NCI-H1417 treated with DMSO at 0.1 percent for 48 hours (cell line): ENCODE results near the gene BSCL2.
"Not testable (repeated sequence)": the region's sequence is repeated elsewhere in the genome, so short reads cannot be mapped to it uniquely, and the experiment has no call there.

Experiments
- DNase-seq: peaks from one replicate; lab custom pipeline; 2025; lab: John Stamatoyannopoulos, UW

BSCL2 gene

DNA sequence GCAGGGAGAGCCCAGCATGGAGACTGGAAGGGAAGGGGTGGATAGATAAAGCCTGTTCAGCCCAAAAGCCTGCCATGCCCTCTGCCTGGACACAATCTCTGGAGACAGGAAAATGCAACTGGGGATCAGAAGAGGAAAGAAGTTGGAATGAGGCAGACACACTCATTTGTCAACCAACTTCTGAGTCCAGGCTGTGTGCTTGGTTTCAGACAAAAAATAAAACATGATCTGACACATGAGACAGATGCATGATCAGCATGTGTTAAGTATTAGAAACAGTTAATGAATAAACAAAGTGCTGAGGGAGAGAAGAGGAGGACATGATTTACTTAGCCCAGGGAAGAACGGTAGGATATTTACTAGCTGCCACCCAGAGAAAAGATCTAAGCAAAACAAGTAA lies 18.7 kb downstream of the BSCL2 start:
- DNase-seq: no peak

DNA sequence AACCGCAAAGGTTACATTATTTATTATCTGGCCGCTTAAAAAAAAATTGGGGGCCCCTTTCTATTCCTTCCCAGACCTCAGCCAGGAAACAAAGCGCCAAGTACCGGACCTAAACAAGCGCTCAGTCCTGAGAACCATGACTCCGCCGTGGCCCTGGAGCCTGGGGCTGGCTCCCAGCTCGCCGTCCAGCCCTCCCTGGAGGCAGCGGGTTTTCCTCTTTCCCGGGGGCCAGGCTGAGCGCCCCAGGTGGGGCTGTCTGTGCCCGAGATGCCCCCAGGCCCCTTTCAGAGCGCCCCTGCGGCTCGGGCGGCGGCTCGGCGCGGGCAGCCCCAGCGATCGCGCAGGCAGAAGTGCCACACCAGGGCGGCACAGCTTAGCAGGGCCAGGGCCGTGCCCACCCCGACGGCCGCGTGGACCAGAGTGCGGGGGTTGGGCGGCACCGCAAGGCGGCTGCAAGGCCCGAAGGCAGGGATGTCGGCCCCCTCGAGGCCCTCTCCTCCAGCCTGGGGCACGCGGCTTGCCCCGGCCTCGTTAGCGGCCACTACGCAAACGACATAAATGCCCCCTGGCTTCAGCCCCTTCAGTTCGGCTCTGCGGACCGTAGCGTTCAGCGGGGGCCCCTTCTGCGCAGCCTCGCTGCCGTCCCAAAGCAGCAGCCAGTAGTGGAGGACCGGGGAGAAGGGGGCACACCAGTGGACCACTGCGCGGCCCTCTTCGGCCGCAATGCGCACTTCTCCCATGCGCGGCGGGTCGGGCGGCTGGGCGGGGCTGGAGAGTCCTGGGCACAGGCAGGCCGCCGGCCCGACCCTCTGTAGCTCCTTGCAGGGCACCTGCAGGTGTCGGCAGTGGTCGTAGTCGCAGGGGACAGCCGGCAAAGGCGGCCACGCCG lies 19.5 kb downstream of the BSCL2 start:
- no peak for DNase-seq

DNA sequence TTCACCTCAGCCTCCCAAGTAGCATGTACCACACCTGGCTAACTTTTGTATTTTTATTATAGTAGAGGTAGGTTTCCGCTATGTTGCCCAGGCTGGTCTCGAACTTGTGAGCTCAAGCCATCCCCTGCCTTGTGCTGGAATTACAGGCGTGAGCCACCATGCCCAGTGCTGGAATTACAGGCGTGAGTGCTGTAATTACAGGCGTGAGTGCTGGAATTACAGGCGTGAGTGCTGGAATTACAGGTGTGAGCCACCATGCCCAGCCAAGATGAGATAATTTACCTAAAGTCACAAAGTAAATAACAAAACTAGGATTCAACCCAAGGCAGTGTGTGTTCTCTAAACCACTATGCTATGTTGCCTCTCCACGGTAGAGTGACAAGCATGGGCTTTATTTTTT lies 24.7 kb downstream of the BSCL2 start:
- DNase-seq: no peak

DNA sequence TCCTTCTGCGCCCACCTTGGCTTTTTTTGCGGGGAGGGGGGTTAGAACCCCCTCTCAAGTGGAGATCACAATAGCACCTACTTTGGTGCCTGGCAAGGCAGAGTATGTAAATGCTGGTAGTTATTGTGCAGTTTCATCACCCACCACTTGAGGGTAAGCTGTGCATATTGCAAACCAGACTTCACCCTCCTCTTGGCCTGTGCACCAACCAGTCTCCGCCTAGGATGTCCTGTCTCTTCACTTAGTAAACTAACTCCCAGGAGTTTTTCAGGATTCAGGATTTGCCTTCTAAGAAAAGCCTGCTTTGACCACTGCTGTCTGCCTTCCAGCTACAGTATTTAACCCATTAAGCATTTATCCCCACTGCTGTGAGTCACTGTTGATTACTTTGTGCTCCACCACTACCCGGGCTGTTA lies 26.4 kb downstream of the BSCL2 start:
- DNase-seq: no peak

DNA sequence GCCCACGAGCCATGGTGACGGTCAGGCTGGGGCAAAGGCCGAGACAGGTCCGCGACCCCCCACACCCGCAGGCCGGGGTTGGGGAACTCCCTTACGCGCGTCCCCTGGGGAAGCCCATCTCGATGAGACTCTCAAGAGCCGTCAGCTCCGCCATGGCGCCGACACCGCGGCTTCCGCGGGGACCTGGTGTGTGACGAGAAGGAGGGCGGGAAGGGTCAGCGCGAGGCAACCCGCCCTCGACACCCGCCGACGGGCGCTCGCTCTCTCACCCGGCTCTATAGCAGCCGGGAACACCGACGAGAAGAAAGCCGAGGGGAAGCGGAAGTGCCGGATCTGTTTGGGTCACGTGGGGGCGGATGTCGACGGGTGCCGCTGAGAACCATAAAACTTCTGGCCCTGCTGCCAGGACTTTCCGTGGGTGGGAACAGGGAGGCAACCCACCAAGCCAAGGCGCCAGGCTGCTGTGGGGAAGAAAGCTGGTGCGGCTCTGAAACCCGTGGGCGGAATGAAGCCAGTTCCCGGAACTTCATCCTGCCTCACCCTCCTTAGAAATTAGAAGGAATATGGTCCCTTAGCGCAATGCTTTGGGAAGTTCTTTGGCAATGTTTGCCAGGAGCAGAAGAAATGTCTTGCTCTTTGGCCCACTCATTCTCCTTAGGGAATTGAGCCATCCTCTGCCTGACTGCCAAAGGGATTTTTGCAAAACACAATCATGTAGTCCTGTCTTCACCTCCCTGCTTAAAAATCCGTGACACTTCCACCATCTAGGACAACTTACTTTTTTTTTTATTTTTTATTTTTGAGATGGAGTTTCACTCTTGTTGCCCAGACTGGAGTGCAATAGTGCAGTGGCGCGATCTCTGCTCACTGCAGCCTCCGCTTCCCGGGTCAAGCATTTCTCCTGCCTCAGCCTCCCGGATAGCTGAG lies 28.2 kb downstream of the BSCL2 start, which contains the start of gene UBXN1:
Gene UBXN1 (minus strand): TSS at position 304 of the 927 bp plus-strand sequence. CDS start 150 bp downstream, at position 154.
- DNase-seq: peak; percentile 22

DNA sequence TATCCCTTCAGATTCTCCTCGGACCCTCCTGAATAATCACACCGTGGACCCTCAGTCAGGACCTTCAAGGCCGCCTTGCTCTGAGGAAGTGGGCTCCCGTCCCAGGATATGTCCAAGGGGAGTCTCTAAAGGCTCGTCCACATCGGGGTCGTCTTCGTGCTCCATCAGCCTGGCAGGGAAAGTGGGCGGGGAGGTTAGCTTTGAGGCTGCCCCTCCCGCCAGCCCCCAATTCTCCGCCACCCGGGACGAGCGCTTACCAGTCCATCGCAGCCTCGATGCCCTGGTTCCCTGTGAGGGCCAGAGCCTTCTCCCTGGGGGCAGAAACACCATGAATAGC lies 28.8 kb downstream of the BSCL2 start:
- DNase-seq: no peak

DNA sequence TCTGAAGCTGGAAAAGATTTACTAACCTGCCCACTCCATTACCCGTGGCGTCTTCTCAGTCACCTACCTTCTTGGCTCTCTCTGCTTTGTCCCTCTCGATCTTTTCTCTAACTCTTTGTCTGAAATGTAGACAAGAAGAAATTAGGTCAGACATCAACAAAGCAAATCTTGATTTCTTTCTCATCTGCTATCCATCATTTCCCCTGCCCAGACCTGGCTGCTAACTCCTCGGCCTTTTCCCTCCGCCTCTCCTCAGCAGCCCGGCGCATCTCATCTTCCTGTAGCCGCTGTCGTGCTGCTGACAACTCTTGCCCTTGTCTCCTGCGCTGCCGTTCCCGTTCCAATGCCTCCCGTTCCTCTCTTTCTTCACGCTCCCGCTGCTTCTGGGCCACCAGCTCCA lies 29.5 kb downstream of the BSCL2 start:
- no peak for DNase-seq

DNA sequence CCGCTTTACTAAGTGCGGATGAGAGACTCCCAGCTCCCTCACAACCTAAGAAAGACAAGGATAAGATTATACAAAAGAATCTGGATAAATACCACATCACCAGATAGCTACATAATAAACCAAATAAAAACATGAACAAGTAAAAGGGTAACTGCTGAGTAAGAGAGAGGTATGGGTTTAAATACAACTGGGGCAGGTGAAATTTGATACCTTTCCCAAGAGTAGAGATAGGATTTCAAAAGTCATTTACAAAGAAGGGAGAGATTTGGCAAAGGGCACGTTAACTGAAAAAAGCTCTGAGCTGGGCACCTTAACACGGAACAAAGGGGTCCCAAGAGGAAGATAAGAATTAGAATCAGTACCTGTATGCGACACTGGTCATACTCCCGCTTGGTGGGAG lies 30.1 kb downstream of the BSCL2 start:
- DNase-seq: no peak

DNA sequence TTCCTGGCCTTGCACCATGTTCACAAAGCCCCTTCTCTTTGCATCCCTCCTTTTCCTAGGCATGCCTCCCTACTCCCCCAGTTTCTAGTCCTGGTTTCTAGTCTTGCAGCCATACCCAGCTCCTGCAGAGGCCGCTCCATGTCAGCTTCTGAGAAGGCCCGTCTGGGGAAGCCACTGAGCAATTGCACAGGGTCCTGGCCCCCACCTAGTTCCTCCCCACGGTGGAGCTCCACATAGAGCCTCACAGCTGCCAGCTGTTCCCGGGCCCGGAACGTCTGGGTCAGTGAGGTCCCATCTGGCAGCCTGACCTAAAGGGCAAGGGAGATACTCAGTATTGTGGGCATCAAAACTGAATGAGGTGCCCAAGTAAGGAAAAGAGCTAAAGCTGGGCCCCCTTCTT lies 30.5 kb downstream of the BSCL2 start:
- DNase-seq: no peak

DNA sequence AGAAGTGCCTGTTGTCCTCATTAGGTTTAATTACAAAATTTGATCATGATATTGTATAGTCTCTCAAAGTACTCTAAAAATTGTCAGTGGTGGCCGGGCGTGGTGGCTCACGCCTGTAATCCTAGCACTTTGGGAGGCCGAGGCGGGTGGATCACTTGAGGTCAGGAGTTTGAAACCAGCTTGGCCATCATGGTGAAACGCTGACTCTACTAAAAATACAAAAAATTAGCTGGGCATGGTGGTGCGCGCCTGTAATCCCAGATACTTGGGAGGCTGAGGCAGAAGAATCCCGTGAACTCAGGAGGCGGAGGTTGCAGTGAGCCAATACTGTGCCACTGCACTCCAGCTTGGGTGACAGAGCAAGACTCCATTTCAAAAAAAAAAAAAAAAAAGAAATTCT lies 31.8 kb downstream of the BSCL2 start:
- not testable (repeated sequence) for DNase-seq

DNA sequence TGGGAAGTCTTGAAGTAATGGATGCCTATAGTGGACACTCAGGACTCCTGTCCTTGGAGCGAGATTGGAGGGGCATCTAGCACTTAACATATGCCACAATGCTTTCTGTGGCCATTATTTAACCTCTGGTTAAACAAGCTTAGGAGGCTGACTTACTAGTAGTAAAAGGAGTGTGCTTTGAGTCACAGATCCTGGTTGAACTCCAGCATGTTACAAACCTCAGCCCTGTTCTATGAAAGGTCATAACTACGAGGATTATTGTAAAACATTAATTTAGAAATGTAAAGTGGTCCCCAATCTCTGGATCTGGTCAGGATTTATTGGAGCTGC lies 34.1 kb downstream of the BSCL2 start:
- no peak for DNase-seq

DNA sequence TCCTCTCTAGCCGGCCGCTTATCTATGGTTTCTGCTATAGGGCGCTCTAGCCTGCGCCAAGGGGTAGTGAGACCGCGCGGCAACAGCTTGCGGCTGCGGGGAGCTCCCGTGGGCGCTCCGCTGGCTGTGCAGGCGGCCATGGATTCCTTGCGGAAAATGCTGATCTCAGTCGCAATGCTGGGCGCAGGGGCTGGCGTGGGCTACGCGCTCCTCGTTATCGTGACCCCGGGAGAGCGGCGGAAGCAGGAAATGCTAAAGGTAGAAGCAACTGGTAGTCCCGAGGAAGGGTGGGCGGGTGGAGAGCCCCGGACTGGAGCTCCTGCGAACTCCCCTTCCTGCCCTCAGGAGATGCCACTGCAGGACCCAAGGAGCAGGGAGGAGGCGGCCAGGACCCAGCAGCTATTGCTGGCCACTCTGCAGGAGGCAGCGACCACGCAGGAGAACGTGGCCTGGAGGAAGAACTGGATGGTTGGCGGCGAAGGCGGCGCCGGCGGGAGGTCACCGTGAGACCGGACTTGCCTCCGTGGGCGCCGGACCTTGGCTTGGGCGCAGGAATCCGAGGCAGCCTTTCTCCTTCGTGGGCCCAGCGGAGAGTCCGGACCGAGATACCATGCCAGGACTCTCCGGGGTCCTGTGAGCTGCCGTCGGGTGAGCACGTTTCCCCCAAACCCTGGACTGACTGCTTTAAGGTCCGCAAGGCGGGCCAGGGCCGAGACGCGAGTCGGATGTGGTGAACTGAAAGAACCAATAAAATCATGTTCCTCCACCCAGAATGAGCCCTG lies 35.4 kb downstream of the BSCL2 start, which contains the start of the genes LBHD1 and UQCC3:
Gene LBHD1 (minus strand): TSS at position 660 of the 782 bp plus-strand sequence. CDS start 2,236 bp downstream, outside the sequence.
Gene UQCC3 (plus strand): TSS at position 66 of the 782 bp plus-strand sequence. CDS start 73 bp downstream, at position 139.
- peak; percentile 20 for DNase-seq

DNA sequence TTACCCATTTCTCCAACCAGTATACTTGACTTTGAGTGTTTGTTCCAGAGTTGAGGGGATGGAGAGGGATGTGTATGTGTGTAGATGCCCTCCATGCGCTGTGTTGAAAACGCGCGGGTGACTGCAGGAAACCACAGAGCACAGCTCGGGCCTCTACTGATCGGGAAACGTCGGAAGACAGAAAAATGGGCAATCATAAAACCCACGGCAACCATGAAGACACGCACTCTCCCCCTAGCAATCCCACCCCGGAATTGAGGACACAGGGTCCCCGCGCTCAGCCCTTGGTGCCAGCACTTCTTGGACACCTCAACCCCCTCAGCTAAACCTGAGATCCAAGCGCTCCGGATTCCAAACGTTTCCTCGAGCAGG lies 36.0 kb downstream of the BSCL2 start:
- no peak for DNase-seq

DNA sequence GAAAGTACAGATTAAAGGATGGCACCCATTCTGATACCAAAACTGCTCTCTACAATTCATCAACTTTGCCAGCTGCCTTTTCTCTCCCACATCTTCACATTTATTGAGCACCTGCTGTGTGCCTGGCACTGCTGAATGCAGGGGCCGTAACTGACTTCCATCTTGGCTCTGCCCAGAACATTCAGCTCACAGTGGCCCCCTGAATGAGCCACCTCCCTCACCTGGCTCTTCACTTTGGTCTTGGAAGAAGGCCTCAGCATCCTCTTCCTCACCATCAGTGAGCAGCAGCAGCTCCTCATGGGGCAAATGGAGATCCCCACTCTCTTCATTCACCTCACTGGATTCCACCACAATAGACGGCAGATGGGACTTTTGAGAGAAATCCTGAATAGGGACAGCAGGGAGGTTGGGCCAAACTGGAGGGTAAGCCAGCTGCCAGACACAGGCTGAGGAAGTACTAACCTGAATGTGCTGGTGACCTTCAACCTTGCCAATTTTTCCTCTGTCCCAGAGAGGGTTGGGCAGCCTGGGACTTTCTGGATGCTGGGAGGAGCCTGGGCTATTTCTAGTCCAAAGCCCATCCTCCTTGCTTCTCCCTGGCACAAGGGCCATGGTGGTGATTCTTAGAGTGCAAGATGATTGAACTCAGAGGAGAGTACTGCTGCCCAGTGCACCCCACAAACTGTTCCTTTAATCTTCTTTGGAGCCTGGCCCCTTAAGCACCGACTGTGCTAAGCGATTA lies 37.6 kb downstream of the BSCL2 start:
- no peak for DNase-seq

DNA sequence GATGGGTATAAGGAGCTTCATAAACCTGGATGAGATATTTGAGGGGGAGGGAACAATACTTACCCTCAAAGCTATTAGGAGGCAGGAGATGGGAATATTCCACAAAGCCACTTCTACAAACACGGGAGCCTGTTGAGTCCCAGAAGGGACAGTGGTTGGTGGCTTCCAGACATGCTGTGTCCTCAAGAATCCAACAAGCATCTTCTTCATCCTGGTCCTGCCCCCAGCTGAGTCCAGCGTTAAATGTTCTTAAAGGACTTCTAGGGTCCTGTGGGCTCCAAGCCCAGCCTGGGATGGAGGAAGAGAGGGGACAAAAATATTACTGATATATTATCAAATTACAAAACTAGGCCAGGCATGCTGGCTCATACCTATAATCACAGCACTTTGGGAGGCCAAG lies 39.8 kb downstream of the BSCL2 start:
- no peak for DNase-seq

DNA sequence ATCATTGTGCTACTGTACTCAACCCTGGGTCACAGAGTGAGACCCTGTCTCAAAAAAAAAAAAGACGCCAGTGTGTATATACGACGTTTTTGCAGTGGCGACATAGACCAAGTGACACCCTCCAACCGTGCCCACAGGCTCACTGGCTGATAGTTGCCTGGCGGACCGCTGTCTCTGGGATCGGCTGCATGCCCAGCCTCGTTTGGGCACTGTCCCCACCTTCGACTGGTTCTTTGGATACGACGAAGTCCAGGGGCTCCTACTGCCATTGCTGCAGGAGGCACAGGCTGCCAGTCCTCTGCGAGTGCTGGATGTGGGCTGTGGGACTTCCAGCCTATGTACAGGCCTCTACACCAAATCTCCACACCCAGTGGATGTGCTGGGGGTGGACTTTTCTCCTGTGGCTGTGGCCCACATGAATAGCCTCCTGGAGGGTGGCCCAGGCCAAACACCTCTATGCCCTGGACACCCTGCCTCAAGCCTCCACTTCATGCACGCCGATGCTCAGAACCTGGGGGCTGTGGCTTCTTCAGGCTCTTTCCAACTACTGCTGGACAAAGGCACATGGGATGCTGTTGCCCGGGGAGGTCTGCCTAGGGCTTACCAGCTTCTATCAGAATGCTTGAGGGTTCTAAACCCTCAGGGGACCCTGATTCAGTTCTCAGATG lies 40.8 kb downstream of the BSCL2 start:
- DNase-seq: no peak

DNA sequence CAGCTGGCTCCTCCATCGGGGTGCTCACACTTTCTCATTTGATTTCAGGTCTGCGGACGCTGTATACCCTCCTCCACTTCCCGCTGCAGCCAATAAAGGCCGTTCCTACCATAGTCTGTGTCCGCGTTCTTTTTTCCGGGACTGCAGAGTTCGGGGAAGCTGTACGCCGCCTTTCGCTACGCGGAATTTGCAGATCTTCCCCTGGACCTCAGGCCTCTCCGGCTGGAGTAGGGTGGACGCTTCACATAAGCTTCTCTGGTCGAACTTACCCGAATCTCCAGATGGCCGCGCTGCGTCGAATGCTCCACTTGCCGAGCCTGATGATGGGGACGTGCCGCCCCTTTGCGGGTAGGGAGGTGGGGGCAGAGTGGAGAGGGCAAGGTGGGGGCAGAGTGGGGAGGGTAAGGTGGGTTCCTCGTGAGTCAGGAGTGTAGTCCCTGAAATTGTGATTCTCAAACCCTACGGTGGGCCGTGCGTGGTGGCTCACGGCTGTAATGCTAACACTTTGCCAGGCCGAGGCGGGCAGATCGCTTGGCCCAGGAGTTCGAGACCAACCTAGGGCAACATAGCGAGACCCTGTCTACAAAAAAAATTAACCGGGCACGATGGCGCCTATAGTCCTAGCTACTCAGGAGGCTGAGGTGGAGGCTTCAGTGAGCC lies 41.5 kb downstream of the BSCL2 start:
- no peak for DNase-seq

DNA sequence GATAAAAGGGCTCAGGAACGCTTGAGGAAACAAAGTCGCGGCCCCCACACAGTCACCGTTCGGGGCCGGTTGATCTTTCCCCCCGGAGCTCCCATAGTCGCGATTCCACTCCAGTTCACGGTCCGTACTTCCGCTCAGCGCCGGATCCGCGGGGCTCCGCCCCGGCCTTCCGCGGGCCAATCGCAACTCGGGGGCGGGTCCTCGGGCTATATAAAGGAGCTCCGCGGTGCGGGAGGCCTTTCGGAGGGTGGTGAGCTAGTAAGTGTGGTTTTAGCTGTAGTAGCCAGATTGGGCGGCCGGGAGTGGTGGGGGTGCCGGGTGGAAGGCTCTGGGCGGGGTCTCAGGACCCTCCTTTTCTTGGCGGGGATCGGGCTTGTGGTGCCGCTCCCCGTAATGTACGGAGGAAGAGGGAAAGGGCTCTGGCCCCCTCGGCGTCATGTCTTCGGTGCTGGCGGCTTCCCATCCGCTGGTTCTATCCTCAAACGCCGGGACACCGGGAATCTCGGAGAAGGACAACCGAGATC lies 42.1 kb downstream of the BSCL2 start, which contains the start of the genes C11orf98 and CSKMT:
Gene C11orf98 (minus strand): TSS at position 136 of the 524 bp plus-strand sequence. CDS start 41 bp downstream, at position 95.
Gene CSKMT (plus strand): TSS at position 238 of the 524 bp plus-strand sequence. CDS start 568 bp downstream, outside the sequence.
- peak; percentile 74 for DNase-seq

DNA sequence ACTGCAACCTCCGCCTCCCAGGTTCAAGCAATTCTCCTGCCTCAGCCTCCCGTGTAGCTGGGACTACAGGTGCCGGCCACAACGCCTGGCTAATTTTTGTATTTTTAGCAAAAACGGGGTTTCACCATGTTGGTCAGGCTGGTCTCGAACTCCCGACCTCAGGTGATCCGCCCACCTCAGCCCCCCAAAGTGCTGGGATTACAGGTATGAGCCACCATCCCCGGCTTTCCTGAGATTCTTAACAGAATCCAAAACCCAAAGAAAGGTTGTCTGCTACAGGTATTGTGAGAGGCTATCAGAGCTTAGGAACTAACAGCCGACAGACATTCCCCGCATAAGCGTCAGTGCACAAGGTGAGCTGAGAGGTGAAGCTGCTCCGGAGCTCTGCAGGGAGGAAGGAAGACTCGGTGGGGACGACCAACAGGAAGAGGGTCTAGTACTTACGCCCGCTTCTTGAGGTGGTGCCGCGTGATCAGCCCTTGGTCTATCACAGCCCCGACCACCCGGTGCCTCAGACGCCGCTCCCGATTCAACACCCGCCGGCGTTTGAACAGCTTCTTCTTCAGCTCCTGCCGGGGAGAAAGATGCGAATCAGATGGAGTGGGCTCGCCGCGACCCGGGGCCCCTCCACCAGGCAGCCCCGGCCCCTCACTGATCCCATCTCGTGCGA lies 42.7 kb downstream of the BSCL2 start:
- DNase-seq: peak; percentile 51
